GM10266 (cell line): Measurements from ENCODE around the gene CDK5.

Experiments used
- DNase-seq: peaks from one replicate; pipeline ENCODE4 v3.0.0; 2012; ENCODE audit errors: extremely low spot score
- TF ChIP-seq, protein P1 (sequence below): IDR thresholded peaks from 2 replicates; pipeline ENCODE4 v1.5.1; 2012; ENCODE audit warnings: mild to moderate bottlenecking, low read depth; ENCODE audit not compliant: control insufficient read depth, insufficient read depth; ENCODE audit errors: missing control alignments

The CDK5 gene

DNA sequence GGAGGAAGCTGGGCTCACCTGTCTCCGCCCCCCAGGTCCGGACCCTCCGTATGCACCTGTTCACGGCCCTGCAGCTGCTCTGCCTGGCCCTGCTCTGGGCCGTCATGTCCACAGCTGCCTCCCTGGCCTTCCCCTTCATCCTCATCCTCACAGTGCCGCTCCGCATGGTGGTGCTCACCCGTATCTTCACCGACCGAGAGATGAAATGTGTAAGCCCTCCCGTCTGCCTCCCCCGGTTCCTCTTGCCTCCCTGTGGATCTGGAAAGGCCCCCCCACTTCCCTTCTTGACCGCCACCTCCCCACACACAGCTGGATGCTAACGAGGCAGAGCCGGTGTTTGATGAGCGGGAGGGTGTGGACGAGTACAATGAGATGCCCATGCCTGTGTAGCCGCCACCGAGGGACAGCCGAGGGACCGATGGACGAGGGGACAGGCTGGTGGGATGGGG, 18.3 kb upstream of the CDK5 start:
- no peak for DNase-seq
- TF ChIP-seq, protein P1, sequence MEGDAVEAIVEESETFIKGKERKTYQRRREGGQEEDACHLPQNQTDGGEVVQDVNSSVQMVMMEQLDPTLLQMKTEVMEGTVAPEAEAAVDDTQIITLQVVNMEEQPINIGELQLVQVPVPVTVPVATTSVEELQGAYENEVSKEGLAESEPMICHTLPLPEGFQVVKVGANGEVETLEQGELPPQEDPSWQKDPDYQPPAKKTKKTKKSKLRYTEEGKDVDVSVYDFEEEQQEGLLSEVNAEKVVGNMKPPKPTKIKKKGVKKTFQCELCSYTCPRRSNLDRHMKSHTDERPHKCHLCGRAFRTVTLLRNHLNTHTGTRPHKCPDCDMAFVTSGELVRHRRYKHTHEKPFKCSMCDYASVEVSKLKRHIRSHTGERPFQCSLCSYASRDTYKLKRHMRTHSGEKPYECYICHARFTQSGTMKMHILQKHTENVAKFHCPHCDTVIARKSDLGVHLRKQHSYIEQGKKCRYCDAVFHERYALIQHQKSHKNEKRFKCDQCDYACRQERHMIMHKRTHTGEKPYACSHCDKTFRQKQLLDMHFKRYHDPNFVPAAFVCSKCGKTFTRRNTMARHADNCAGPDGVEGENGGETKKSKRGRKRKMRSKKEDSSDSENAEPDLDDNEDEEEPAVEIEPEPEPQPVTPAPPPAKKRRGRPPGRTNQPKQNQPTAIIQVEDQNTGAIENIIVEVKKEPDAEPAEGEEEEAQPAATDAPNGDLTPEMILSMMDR, result no peak

DNA sequence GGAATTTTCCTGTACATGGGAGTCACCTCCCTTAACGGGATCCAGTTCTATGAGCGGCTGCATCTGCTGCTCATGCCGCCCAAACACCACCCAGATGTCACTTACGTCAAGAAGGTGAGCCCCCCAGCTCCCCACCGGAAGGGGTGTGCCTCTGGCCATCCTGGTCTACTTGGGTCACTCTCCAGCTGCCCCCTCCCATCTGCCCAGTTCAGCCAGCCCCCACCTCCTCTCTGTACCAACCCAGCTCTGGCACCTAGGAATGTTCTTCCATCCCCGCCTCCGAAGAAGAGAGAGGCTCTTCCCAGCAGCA, 17.9 kb upstream of the CDK5 start:
- TF ChIP-seq, protein P1, result no peak
- DNase-seq, result no peak

- no peak for DNase-seq
- TF ChIP-seq, protein P1, result no peak
These were observed 17.3 kb upstream of the CDK5 start for GRCh38 chr7:151074817-151075661.

DNA sequence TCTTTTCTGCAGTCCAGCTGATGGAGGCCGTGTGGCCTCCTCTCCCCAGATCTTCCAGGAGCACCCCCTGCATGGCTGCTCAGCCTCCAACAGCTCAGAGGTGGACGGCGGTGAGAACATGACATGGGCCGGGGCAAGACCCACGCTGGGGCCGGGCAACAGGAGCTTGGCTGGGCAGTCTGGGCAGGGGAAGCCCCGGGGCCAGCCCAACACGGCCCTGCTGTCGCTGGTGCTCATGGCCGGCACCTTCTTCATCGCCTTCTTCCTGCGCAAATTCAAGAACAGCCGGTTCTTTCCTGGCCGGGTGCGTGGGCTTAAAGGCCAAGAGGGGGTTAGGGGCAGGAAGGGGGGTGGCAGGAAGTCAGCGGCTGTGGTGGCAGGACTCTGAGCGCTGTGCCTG, 16.3 kb upstream of the CDK5 start:
- DNase-seq, result no peak
- TF ChIP-seq, protein P1, result no peak

- TF ChIP-seq, protein P1, result no peak
- no peak for DNase-seq
These were observed 13.6 kb upstream of the CDK5 start for GRCh38 chr7:151071032-151071866.

- TF ChIP-seq, protein P1, result no peak
- DNase-seq, result no peak
These were observed 12.9 kb upstream of the CDK5 start for GRCh38 chr7:151070574-151070960.

DNA sequence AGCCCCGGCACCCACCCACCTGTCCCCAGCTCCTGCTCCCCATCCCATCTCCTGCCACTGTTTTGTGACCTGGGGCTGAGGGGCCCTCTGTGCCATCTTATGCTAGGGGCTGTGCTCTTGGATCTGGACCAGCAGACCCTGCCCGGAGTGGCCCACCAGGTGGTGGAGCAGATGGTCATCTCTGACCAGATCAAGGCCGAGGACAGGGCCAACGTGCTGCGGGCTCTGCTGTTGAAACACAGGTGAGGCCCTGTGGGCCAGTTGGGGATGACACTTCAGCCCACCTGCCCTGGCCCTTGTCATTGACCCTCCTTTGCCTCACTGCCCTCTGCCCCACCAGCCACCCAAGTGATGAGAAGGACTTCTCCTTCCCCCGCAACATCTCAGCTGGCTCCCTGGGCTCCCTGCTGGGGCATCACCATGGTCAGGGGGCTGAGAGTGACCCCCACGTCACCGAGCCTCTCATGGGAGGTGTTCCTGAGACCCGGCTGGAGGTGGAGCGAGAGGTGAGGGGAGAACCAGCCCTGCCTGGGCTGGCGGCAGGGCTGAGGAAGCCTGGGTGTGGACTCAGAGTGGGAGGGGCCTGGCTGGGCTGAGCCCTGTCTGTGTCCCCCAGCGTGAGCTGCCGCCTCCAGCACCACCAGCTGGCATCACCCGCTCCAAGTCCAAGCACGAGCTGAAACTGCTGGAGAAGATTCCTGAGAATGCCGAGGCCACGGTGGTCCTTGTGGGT, 12.3 kb upstream of the CDK5 start:
- no peak for DNase-seq
- TF ChIP-seq, protein P1, result no peak
